ENCODE data around the gene ADARB2.

GRCh38 chr10:1169981-1170866 is 567.1 kb downstream of the ADARB2 start:
- TF ChIP-seq, protein P1, sequence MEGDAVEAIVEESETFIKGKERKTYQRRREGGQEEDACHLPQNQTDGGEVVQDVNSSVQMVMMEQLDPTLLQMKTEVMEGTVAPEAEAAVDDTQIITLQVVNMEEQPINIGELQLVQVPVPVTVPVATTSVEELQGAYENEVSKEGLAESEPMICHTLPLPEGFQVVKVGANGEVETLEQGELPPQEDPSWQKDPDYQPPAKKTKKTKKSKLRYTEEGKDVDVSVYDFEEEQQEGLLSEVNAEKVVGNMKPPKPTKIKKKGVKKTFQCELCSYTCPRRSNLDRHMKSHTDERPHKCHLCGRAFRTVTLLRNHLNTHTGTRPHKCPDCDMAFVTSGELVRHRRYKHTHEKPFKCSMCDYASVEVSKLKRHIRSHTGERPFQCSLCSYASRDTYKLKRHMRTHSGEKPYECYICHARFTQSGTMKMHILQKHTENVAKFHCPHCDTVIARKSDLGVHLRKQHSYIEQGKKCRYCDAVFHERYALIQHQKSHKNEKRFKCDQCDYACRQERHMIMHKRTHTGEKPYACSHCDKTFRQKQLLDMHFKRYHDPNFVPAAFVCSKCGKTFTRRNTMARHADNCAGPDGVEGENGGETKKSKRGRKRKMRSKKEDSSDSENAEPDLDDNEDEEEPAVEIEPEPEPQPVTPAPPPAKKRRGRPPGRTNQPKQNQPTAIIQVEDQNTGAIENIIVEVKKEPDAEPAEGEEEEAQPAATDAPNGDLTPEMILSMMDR (IDR thresholded peaks at IDR 0.05) = no peak
- no peak for TF ChIP-seq POLR2A (IDR thresholded peaks at IDR 0.05)
